ENCODE measurements around the gene TMEM179.

The TMEM179 gene

DNA sequence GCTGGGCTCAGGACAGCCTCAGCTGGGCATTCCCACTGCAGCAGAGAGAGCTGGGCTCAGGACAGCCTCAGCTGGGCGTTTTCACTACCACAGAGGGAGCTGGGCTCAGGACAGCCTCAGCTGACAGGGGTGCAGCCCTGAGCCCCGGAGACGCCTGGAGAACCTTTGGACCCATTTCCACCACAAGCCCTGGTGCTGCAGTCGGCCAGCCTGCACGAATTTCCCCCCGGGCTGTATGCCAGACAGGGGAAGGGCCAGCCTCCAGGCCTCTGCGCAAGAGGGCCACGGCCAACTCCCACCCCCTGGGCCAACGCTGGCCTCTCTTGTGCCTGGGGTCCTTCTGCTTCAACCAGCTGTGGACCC lies 27.6 kb downstream of the TMEM179 start:
- no peak for DNase-seq (ENCODE audit: low read depth, low spot score)
- H3K4me3 ChIP-seq (ENCODE audit: low read length), result no peak overlapping the region

DNA sequence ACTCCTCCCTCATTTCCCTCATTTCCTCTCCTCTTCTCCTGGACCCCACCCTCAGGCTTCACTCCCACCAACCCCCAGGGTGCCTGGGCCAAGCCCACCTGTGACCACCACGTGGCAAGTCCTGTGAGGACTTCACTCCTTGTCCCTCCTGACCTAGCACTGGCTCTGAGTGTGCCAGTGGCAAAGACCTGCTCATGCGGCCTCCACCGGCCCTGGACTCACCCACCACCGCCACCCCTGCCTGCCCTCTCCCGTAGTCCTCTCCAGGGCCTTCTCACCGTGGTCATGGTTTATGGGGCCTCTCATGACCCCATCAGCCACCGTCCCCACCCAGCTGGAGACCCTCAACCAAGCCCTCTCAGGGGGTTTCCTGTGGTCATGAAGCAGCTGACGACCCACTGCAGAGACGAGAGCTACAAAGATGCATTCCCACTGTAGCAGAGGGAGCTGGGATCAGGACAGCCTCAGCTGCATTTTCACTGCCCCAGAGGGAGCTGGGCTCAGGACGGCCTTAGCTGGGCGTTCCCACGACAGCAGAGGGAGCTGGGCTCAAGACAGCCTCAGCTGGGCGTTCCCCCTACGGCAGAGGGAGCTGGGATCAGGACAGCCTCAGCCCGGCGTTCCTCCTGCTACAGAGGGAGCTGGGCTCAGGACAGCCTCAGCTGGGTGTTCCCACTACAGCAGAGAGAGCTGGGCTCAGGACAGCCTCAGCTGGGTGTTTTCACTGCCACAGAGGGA lies 28.2 kb downstream of the TMEM179 start:
- no peak overlapping the region for H3K4me3 ChIP-seq (ENCODE audit: low read length)
- no peak for DNase-seq (ENCODE audit: low read depth, low spot score)

DNA sequence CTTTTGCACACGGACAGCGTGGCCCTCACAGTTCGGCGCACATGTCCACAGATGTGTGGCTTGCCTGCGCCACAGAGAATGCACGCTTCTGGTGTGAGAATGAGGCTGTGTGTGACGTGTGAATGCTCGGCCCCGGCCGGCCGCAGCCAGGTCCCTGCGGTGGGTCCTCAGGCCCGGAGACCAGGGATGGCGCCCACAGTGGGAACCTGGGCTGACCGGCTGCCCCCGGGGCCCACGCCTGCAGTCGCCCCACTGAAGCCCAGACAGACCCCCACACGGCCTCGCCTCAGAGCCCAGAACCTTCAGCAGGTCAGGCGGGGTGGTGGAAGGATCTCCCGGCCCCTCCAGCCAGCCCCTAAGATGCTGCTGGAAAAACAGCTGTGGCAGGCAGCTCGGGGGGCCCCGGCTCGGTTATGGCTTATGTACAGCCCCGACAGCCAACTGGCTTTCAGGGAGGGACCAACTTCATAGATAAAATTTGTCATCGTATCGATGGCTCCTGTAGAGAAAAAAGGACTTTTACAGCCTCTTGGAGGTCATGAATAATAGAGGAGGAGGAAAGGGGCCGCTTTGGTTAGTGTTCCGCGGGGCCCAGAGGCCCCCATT lies 29.5 kb downstream of the TMEM179 start:
- no peak for DNase-seq (ENCODE audit: low read depth, low spot score)
- H3K4me3 ChIP-seq (ENCODE audit: low read length), result no peak overlapping the region

DNA sequence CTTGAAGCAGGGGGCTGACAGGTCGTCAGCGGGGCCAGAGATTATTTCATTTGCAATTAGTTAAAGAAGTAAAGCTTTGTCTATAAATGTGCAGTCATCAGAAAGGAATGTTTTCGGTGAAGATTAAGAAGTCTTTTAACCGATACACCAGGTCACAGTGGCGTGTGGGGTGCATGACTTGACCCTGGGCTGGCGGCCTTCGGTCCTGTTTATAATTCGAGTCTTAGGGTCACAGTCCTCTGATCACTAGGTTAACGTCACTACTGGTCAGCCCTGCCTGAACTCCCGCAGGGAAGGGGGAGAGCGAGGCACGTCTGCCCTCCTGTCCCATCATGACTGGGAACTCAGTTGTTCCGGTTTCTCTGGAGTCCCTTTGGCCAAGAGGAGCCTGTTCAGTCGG lies 30.0 kb downstream of the TMEM179 start:
- no peak overlapping the region for H3K4me3 ChIP-seq (ENCODE audit: low read length)
- DNase-seq (ENCODE audit: low read depth, low spot score), result no peak

DNA sequence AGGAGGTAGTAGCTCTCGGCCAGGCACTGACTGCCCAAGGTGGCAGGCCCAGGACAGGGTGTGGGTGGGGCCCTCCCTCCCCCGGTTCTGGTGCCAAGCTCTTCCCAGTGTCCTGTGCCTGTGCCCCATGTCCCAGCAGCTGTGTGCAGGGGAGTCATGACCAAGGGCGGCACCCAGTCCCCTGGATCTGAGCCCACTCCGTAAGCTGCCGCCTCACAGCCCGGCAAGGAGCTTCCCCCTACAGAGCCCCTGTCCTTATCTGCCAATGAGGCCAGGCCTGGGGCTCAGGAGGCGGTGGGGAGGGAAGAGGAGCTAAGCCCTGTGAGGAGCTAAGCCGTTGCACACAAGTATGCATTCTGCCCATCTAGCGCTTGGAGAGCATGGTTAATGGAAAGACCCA lies 30.6 kb downstream of the TMEM179 start:
- no peak for DNase-seq (ENCODE audit: low read depth, low spot score)
- H3K4me3 ChIP-seq (ENCODE audit: low read length), result no peak overlapping the region

DNA sequence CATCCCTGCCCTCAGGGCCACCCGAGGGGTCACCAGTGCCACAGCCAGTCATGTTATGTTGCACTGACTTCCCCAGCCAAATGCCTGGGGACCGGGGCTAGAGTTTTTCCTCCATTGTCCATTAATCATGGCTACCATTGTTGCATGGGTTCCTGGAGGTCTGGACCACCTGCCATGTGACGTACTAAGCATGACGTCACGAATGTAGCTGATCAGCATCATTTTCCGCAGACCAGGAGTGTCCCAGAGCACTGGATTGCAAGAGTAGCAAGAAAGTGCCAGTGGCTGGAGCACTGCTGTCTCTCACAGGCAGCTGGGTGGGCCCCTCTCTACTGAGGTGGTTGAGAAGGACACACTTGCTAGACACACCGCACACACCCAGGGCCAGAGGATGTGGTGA lies 31.9 kb downstream of the TMEM179 start:
- H3K4me3 ChIP-seq (ENCODE audit: low read length), result no peak overlapping the region
- DNase-seq (ENCODE audit: low read depth, low spot score), result peak; percentile 21

DNA sequence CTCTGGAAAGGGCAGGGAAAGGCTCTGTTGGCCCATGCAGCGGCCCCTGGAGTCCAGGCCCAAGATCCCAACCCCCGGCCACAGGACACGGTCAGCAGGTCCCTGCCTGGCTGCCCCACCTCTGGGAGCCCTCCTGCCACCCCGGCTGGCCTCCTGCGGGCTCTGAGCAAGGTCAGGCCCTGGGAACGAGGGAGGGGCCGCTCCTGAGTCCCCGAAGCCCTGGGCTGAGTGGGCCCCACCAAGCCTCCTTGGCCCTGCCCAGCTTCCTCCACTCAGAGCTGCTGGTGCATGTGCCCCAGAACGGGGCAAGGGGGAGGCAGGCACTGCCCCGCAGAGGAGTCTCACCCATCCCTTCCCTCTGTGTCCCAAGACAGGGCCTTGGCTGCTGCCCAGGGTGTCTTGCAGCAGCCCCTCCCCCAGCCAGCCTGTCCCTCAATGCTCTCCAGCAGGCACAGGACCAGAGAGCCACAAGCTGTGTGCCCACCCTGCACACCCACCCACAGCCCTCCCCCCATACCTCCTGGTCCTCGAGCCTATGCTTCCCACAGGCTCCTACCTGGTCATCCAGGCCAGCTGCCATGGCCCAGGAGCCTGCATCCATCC lies 32.4 kb downstream of the TMEM179 start:
- no peak for DNase-seq (ENCODE audit: low read depth, low spot score)
- no peak overlapping the region for H3K4me3 ChIP-seq (ENCODE audit: low read length)

DNA sequence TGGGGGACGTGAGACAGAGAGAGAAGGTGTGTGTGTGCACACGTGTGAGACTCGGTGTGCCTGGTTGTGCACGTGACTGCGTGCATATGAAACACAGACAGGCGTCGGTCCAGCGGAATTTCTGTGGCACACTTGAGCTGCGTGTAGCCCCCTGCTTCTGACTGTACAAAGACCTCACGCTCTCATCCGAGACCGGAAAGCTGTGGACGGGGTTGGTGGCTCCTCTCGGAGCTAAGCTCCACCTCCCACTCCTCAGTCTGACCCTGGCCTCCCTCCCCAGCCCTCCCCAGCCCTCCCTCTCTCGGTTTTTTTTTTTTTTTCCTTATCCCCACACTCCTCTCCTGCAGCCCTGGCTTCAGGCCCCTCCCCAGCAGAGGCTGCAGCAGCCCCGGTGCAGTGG lies 33.3 kb downstream of the TMEM179 start:
- no peak for DNase-seq (ENCODE audit: low read depth, low spot score)

DNA sequence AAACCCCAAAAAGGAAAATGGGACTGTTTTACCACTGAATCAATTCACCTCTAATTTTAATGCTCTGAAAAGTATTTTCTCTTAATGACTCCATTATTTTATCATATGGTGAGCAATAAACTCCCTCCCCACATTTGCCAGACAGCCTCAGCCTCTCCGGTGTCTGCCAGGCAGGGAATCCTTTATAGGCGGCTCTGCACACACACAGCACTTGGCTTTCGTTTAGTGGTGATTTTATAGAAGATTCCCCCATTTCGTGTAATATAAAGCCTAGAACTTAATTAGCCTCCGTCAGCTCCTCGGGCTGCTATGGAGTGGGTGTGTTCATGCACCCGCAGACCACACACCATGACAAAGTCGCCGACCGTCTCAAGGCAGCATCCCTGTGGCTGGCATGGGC lies 35.1 kb downstream of the TMEM179 start:
- DNase-seq (ENCODE audit: low read depth, low spot score), result no peak
- no peak overlapping the region for H3K4me3 ChIP-seq (ENCODE audit: low read length)

More for the DNA sequence above, 33.3 kb downstream of the TMEM179 start:
- no peak overlapping the region for H3K4me3 ChIP-seq (ENCODE audit: low read length)

DNA sequence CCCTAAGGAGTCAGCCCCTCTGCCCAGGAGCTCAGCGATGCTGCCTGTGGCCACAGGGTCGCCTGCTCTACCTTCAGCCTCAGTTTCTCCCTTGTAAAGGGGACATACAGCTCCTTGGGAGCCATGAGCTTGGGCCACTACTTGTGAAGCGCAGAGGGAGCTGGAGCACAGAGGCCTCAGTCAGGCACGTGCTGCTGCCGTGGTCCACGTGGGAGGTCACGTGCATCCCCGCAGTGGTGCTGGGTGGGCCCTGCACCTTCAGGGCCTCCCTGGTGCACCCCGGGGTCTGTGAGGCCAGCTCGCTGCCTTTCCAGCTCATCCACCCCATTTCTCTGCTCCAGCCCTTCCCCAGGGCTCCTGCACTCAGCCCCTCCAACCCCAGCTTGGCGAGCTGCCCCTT lies 36.0 kb downstream of the TMEM179 start:
- DNase-seq (ENCODE audit: low read depth, low spot score), result no peak
- no peak overlapping the region for H3K4me3 ChIP-seq (ENCODE audit: low read length)

DNA sequence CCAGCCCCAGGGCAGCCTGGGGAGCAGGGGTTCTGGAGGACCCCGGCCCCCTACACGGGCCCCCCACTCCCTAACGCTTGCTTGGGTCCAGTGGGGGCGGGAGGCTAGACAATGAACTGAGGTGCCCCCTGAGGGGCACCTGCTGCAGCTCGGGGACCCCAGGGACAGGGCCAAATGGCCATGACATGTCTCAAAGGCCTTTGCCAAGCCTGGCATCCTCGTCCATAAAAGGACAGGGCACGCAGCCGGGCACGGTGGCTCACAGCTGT lies 36.7 kb downstream of the TMEM179 start:
- no peak for DNase-seq (ENCODE audit: low read depth, low spot score)

DNA sequence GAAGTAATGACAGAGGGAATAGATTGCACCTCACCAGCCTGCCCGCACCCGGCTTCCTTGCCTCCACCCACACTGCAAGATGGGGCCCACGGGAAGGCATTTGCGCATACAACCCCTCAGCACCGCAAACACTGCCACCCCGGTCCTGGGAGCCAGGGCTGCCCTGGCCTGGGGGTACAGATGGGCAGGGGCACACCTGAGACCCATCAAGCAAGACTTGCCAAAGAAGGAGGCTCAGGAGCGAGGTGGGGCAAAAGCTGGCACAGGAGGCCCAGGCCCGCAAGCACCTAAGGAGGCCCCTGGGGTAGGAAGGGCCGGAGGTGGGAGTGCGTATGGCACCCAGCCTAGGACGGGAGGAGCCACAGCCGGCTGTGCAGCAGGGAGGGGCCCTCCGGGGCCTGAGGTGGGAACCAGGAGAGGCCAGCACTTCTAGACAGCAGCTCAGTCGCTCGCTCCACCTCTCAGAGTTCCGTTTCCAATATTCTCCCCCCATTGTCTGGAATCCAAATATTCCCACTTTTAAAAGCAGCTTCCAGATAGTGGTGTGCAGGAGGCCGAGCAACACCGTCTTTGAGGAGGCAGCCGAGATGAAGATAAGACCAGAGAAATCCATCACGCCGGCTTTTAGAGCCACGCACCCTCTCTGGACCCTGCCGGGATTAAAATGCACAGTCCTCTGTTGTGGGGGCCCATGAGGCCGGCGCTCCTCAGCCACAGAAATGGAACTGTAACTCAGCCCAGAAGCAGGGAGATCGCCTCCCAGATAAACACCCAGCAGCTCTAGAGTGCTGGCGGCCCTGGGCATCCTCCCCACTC lies 37.2 kb downstream of the TMEM179 start:
- DNase-seq (ENCODE audit: low read depth, low spot score), result no peak
- H3K4me3 ChIP-seq (ENCODE audit: low read length), result no peak overlapping the region

More for the DNA sequence above, 36.7 kb downstream of the TMEM179 start:
- no peak overlapping the region for H3K4me3 ChIP-seq (ENCODE audit: low read length)

DNA sequence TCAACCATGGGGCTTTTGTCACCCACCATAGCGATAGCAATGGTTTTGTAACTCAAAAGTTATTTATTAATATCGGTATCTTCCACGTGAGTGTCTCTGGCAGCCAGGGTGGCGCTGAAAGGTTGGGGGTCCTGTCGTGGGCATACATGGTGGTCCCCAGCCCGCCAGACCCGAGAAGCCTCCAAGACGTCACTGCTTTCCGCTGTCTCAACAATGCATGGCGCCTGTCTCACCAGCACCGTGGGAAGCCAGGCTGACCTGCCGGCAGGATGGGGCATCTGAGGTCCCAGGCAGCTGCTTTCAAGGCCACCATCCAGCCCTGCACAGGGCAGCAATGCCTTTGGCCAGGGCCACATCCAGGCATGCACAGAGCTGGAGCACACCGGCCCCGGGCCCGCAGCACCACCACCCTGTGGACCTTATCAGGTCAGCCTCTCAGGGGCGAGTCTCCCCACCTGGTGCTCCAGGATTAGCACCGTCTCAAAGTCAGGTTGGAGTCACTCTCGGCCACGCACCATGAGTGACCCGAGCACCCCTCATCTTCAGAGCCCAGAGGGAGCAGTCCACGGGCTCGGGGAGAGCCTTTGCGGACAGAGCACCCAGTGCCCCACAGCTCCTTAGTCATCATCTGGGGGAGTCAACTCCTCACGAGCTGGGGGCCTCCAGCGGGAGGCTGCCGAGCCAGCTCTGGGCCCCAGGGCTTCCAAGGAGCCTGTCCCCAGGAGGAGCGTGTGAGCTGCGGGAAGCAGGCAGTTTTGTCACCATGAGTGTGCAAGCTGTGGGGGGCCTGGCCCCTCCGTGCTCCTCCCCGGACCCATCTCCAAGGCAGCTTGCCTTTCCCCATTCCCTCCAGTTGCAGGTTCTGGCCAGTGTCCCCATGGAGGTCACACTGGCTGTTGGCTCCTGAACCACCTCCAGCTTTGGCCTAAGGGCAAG lies 39.6 kb downstream of the TMEM179 start:
- no peak for DNase-seq (ENCODE audit: low read depth, low spot score)
- H3K4me3 ChIP-seq (ENCODE audit: low read length), result no peak overlapping the region

DNA sequence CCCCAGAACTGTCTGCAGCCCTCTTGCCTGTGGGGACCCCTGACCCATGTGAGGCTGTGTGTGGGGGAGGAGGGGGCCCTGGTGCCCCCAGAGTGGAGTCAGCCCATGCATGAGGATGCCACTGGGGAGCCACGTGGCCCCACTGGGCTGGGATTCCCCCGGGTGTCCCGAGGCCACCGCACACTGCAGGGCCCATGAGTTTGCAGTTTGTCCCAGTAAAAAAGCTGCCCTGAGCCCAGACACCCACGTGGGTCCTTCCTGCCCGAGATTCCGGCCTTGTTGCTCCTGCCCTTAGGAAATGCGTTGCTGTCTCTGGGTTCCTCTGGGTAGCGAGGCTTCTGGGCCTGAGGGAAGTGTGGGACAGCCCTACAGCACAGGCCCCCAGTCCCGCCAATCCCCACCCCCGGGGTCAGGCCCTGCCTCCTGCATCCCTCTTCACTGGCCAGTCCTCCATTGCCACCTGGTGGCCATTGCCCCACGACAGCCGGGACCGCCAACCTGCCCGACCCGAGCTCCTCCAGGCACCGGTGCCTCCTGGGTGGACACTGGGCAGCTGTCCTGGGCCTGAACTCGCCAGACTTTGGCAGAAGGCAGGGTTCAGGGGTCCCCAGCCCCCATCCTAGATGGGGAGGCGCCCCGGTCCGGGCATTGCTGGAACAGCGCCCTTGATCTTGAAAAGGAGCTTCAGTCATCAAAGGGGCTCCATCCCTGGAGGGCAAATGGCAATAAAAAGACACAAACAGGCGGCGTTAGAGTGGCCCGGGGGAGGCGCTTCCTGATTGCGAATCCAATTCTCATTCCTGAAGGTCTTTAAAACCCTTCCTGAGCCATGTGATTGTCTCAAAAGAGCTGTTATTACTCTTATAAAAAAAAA lies 40.6 kb downstream of the TMEM179 start:
- no peak overlapping the region for H3K4me3 ChIP-seq (ENCODE audit: low read length)
- peak; percentile 11 for DNase-seq (ENCODE audit: low read depth, low spot score)

DNA sequence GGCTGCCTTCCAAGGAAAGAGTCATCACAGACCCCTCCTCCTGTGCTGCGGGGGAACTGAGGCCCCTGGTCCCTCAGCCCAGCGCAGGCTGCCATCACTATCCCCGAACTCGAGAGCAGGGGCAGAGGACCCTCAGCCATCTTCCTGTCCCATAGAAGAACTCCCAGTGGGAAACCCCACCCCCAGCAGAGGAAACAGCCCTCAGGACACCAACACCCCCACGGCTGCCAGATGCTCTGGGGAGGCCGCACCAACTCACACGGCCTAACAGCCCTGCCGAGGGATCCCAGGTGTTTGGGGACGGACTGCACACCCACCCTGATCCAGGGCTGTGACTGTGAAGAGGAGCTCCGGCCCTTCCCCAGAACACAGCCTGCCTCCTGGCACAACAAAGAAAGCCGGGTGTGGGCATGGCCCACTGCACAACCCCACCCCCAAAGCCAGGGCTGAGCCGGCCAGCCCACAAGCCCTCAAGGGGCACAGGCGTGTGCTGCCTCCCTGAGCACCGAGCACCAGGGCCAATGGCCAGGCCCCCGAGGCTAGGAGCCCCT lies 41.3 kb downstream of the TMEM179 start:
- no peak overlapping the region for H3K4me3 ChIP-seq (ENCODE audit: low read length)
- DNase-seq (ENCODE audit: low read depth, low spot score), result no peak

DNA sequence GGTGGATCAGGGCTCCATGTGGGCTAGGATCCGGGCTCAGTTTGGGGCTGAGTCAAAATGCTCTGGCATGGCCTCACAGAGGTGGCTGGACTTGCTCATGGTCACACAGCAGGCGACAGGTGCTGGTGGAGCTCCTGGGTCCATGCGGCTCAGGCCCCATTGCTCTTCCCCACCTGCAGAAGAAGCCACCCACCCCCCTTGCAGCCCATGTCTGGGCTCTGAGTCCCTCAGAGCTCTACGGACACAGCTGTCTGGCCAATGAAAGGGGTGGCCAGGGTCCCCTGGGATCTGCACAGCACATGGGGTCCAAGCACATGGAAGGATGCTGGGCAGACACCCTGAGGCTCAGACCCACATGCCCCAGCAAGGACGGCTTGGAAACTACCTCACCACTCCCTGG lies 42.0 kb downstream of the TMEM179 start:
- DNase-seq (ENCODE audit: low read depth, low spot score), result no peak
- no peak overlapping the region for H3K4me3 ChIP-seq (ENCODE audit: low read length)

DNA sequence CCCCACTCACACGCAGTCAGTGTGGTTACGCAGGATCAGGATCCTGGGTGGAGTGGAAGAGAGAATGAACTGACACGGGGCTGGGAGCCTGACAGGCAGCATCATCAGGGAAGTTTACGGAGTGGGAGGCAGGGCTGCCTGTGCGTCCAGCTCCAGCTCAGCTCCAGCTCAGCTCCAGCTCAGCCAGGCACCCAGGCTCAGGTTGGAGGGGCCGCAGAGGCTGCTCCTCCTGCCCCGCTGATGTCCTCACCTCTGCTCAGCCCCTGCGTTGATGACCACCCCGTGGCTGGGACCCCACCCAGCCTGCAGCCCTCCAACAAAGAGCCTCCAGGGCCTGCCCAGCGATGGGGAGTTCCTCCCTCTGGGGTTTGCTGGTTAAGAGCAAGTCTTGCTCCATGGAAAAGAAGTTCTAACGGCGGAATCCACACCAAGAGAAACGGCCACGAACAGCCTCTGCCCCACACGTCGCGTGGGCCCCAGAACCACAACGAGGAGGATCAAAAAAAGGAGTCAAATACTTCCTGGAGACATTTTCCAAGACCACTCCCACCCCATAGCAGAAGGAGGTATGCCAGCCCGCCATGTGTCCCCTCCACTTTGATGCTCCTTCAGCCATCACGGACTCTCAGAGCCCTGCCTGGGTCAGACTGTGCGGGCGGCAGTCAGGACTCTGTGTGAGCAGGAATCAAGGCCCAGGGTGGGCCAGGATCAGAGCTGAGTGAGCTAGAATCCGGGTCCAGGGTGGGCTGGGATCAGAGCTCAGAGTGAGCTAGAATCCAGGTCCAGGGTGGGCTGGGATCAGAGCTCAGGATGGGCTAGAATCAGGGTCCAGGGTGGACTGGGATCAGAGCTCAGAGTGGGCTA lies 42.7 kb downstream of the TMEM179 start:
- no peak for DNase-seq (ENCODE audit: low read depth, low spot score)
- H3K4me3 ChIP-seq (ENCODE audit: low read length), result no peak overlapping the region
